NT2/D1 (cell line): ENCODE data around the gene NPY4R.
"Not testable (repeated sequence)": the region's sequence is repeated elsewhere in the genome, so short reads cannot be mapped to it uniquely, and the experiment has no call there.

Experiments used
- SUZ12 ChIP-seq: IDR thresholded peaks from 2 replicates; pipeline ENCODE4 v1.6.1; 2011; ENCODE audit not compliant: insufficient read length, insufficient read depth; ENCODE audit errors: extremely low read depth
- YY1 ChIP-seq: IDR thresholded peaks from 2 replicates; pipeline ENCODE4 v1.6.1; 2011; ENCODE audit not compliant: insufficient read length, insufficient read depth
- ZNF274 ChIP-seq: IDR thresholded peaks from 2 replicates; pipeline ENCODE4 v1.6.1; 2011; ENCODE audit warnings: mild to moderate bottlenecking, low read depth, low read length

- TF ChIP-seq SUZ12, YY1, ZNF274: not testable (repeated sequence)
Observed at GRCh38 chr10:46441837-46442278, 23.9 kb downstream of the NPY4R start.
